Measurements from ENCODE around the gene RPH3AL. TPM values are rescaled to one million over a fixed set of nuclear protein-coding genes. Genes with fewer than 3 reads are reported as not detected.
A peak's percentile ranks its signal among the peaks of the same experiment; 100 is the strongest.

The RPH3AL gene
- total RNA-seq, 4 donors from 2014 or later, result 10.0 to 51.1 (median 25.7) TPM

DNA sequence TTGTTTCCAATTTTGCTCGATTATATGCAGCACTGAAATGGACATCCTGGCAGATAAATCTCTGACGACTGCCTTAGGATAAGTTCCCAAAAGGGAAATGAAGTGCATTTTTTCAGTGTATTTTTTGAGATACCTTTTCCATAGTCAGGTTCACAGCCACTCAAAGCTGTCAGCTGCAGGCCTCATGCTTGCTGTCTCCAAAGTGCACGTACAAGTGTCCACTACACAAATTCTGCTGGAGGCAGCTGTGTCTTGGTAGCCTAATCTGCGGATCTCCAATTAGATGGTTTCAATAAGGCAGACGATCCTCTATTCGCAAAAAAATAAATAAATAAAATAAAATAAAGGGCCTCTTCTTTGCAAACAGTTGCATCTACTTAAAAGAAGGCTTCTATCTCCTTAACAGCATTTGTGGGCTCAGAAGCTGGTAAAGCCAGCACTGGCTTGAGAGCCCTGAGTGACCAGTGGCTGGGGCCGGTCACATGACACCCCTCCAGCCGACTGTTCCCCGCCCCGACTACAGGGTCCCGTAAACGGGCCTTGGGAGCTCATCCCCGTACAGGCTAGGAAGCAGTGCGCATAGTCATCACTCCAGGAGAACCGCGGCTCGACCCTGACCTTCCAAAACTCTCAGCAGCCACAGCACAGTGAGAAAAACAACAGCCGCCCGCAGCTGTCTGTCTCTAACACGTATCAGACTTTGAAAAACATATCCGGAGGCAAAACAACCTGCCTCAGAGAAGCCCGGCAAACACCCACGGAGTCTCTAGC lies 18.8 kb downstream of the RPH3AL start:
- peak; percentile 41 for ATAC-seq (ENCODE audit: low FRiP score)
- no peak for DNase-seq (ENCODE audit: low spot score)
- TF ChIP-seq, protein P1, sequence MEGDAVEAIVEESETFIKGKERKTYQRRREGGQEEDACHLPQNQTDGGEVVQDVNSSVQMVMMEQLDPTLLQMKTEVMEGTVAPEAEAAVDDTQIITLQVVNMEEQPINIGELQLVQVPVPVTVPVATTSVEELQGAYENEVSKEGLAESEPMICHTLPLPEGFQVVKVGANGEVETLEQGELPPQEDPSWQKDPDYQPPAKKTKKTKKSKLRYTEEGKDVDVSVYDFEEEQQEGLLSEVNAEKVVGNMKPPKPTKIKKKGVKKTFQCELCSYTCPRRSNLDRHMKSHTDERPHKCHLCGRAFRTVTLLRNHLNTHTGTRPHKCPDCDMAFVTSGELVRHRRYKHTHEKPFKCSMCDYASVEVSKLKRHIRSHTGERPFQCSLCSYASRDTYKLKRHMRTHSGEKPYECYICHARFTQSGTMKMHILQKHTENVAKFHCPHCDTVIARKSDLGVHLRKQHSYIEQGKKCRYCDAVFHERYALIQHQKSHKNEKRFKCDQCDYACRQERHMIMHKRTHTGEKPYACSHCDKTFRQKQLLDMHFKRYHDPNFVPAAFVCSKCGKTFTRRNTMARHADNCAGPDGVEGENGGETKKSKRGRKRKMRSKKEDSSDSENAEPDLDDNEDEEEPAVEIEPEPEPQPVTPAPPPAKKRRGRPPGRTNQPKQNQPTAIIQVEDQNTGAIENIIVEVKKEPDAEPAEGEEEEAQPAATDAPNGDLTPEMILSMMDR (IDR thresholded peaks at IDR 0.05), result no peak

DNA sequence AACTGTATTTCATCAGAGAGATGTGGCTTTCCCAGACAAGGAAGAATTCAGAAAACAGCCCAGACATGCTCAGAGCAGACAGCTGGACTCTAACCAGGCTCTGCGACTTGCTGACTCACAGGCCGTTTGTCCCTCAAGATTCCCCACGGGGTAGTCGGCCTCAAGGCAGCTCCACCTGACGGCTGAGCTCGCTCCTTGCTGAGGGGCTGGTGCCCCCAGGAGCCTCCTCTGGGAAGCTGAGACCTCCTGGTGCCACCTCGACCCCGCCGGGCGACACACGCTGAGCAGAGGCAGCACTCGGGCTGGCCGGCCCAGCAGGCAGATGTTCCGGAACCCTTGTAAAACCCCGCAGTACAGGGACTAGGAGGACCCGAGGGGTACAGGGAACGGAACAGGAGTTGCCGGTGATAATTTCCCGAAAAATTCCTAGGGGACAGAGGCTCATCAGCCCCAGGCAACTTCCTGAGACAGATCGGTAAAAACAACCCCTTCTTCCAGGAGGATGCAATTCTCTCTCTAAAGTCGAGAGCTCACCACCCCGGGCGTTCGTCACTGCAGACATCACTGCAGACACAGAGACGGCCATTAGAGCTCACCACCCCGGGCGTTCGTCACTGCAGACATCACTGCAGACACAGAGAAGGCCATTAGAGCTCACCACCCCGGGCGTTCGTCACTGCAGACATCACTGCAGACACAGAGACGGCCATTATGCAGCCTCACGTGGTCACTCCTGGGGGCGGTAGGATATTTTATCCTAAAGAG lies 19.9 kb downstream of the RPH3AL start:
- TF ChIP-seq, protein P1 (IDR thresholded peaks at IDR 0.05), result no peak
- no peak for DNase-seq (ENCODE audit: low spot score)
- no peak for ATAC-seq (ENCODE audit: low FRiP score)

DNA sequence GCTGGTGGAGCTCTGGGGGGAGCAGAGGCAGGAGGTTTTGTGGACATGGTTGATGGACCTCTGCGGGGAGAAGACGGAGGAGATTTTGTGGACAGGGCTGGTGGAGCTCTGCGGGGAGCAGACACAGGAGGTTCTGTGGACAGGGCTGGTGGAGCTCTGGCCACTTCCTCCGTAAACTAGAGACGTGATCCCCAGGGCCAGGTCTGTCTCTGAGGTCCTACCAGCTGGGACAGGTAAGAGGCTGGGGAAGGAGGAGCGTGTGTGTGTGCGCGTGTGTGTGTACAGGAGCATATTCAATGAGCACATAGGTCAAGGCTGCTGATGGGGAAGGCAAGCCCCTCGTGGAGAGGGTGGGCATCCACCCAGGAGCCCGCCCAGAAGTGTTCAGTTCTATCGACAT lies 20.6 kb downstream of the RPH3AL start:
- DNase-seq (ENCODE audit: low spot score) (no peak), ATAC-seq (ENCODE audit: low FRiP score) (no peak)
- TF ChIP-seq, protein P1 (IDR thresholded peaks at IDR 0.05), result no peak

DNA sequence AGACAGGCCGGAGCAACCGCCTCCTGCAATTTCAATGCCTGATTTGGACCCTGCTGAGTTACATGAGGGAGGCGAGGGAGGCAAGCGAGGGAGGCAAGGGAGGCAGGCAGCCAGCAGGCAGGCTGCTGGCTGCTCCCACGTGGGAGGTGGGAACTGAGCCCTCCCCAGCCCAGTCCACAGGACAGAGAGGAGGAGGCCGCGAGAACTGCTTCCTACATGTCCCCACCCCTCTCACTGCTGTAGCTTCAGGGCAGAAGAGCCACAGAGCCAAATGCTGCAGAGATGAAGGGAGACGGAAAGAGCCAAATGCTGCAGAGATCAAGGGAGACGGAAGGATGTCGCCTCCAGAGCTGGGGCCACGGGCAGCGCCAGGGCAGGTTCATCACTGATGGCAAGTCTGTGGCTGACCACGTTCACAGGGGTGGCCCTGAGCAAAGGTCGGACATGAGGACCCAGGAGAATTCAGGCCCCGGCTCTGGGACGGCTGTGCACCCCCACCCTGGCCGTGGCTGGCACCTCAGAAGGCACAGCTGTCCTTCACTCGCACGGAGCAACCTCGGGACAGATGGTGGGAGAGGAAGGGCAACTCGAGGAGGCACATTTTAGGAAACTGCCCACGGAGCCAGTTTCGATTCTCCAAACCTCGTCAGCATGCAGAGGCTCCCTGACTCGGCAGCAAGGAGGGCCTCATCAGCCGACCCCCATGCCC lies 21.5 kb downstream of the RPH3AL start:
- DNase-seq (ENCODE audit: low spot score) (no peak), ATAC-seq (ENCODE audit: low FRiP score) (peak; percentile 19)
- TF ChIP-seq, protein P1 (IDR thresholded peaks at IDR 0.05), result no peak

DNA sequence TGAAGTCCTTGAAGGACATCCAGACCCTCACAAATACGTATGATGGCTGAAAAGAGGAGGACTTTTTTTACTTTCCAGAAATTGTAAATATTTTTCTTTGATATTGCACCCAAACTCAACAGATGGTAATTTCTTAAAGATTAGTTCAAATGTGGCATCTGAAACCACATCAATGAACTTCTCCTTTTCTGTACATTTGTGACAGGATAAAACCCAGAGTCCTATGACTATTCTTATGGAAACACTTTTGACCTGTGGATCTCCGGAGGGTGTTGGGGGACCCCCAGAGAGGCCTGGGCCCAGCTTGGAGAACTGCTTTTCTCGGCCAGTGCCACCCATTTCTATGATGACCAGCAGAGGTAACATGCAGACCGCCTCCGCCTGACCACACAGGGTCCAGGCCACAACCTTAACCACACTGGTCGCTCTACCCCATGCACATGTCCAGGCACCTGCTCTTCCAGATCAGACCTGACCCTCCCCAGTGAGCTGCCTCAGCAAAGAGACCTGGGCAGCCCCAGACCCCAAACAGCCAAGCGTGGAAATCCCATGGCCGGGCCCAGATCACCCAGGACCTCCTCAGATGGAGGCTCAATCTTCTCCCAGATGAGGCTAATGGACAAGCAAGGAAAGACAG lies 22.7 kb downstream of the RPH3AL start:
- TF ChIP-seq, protein P1 (IDR thresholded peaks at IDR 0.05), result no peak
- ATAC-seq (ENCODE audit: low FRiP score) (no peak), DNase-seq (ENCODE audit: low spot score) (no peak)

DNA sequence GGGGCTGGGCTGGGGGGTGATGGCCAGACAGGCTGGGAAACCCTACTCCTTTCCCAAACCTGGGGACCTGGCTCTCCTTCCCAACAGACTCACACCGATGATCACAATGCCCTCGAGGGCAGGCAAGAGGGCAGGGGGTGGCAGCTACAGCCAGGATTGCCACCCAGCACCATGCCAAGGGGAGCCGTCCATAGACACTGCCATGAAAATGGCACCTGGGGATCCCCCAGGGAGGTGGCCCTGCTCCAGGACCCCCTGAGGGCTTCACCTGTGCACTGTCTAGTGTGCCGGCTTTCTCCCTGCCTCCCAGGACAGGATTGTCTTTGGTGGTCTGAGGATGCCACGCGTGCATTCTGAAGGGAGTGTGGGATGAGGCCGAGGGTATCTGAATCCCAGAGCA lies 24.6 kb downstream of the RPH3AL start:
- TF ChIP-seq, protein P1 (IDR thresholded peaks at IDR 0.05), result no peak
- ATAC-seq (ENCODE audit: low FRiP score), result no peak

More for the DNA sequence above, 24.6 kb downstream of the RPH3AL start:
- no peak for DNase-seq (ENCODE audit: low spot score)

Data from omental fat pad (tissue), 4 donors.